K562 (cell line): ENCODE data around the gene NRXN3. TPM values are rescaled to one million over a fixed set of nuclear protein-coding genes. Genes with fewer than 3 reads are reported as not detected.

Experiments used
- ERF ChIP-seq: fragments of 450-650 bp; formaldehyde crosslinking; IDR thresholded peaks from 2 replicates; pipeline ENCODE4 v1.4.0; 2020; ENCODE audit warnings: mild to moderate bottlenecking, mixed read lengths
- GTF2A2 ChIP-seq: IDR thresholded peaks from 2 replicates; pipeline ENCODE4 v1.6.1; 2016; ENCODE audit warnings: mild to moderate bottlenecking, missing genetic modification characterization, missing compliant biosample characterization
- NFRKB ChIP-seq: fragments of 450-650 bp; IDR thresholded peaks from 2 replicates; pipeline ENCODE4 v1.6.1; 2016; ENCODE audit warnings: low read depth
- PPARD ChIP-seq: fragments of 250-450 bp; sonication (Bioruptor Pico); IDR thresholded peaks from 2 replicates; pipeline ENCODE4 v1.8.0; 2022; ENCODE audit warnings: inconsistent platforms, mild to moderate bottlenecking, moderate library complexity
- RBM25 ChIP-seq: fragments of 200-400 bp; formaldehyde crosslinking; IDR thresholded peaks from 2 replicates; pipeline ENCODE4 v1.6.1; 2018; ENCODE audit warnings: low read length, low read depth, moderate library complexity; ENCODE audit not compliant: severe bottlenecking
- RNF2 ChIP-seq: sonication (generic); IDR thresholded peaks from 2 replicates; pipeline ENCODE4 v1.6.1; 2016
- ZBTB1 ChIP-seq: sonication (generic); formaldehyde crosslinking; IDR thresholded peaks from 2 replicates; pipeline ENCODE4 v1.8.1; 2023; ENCODE audit warnings: missing genetic modification reagents, low read depth, mild to moderate bottlenecking, borderline replicate concordance
- polyA plus RNA-seq, 8 experiments: library from polyadenylated mRNA; depleted of rRNA in 4 of 8; stranded (reverse) in 5 of 8; unstranded in 3 of 8; fragments of >200 nt; fragmentation: Nextera tagmentation in 2 of 8; fragmentation: Illumina TruSeq in 1 of 8; extraction: Ambion mirVana in 2 of 8; extraction: Trizol in 1 of 8; gene quantifications; 2 replicates each; pipeline versions ENCODE4 v1.2.1 to v1.2.3, GENCODE V29; 2011 to 2014; ENCODE audit warnings: inconsistent platforms in 1 of 8, missing spikeins in 1 of 8
- total RNA-seq, 7 experiments: library from RNA; depleted of rRNA in 6 of 7; stranded (reverse); fragments of >200 nt in 6 of 7; fragmentation: Illumina TruSeq in 2 of 7; extraction: Trizol in 2 of 7; gene quantifications; 2 replicates each; pipeline versions ENCODE4 v1.2.1 to v1.2.3, GENCODE V29; 2011 to 2021; ENCODE audit warnings: low replicate concordance in 1 of 7
- TF ChIP-seq, protein P1 (sequence below): fragments of 450-650 bp; IDR thresholded peaks from 2 replicates; pipeline ENCODE4 v1.6.1; 2016; ENCODE audit warnings: mild to moderate bottlenecking, moderate library complexity
- TF ChIP-seq, protein P2 (sequence below): sonication (generic); formaldehyde crosslinking; IDR thresholded peaks from 2 replicates; pipeline ENCODE4 v1.8.1; 2023; ENCODE audit warnings: mild to moderate bottlenecking, missing genetic modification reagents

NRXN3 gene
- total and polyA plus RNA-seq, 9 of the 15 experiments (the other 6 are each of a cell fraction or from before 2014, with no cell fraction given), result 0.09 TPM; not detected in 8

DNA sequence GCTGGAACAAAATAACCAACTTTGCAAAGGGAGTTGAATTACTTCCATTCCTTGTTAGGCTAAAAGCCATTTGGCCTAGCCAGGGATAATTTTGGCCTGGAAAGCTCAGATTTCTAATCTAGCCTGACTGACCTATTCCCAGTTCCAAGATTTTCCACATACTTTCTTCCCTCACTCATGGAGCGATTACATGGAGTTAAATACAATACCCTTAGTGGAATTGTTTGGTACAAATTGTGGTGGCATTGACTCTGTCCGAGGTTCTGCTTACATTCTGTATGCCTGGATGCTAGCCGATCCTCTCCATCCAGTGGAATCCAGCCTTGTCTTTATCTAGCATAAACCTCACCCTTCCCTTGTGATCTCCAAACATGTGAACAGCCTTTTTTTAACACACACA, 1076.0 kb downstream of the NRXN3 start (continued):
- TF ChIP-seq, protein P1, sequence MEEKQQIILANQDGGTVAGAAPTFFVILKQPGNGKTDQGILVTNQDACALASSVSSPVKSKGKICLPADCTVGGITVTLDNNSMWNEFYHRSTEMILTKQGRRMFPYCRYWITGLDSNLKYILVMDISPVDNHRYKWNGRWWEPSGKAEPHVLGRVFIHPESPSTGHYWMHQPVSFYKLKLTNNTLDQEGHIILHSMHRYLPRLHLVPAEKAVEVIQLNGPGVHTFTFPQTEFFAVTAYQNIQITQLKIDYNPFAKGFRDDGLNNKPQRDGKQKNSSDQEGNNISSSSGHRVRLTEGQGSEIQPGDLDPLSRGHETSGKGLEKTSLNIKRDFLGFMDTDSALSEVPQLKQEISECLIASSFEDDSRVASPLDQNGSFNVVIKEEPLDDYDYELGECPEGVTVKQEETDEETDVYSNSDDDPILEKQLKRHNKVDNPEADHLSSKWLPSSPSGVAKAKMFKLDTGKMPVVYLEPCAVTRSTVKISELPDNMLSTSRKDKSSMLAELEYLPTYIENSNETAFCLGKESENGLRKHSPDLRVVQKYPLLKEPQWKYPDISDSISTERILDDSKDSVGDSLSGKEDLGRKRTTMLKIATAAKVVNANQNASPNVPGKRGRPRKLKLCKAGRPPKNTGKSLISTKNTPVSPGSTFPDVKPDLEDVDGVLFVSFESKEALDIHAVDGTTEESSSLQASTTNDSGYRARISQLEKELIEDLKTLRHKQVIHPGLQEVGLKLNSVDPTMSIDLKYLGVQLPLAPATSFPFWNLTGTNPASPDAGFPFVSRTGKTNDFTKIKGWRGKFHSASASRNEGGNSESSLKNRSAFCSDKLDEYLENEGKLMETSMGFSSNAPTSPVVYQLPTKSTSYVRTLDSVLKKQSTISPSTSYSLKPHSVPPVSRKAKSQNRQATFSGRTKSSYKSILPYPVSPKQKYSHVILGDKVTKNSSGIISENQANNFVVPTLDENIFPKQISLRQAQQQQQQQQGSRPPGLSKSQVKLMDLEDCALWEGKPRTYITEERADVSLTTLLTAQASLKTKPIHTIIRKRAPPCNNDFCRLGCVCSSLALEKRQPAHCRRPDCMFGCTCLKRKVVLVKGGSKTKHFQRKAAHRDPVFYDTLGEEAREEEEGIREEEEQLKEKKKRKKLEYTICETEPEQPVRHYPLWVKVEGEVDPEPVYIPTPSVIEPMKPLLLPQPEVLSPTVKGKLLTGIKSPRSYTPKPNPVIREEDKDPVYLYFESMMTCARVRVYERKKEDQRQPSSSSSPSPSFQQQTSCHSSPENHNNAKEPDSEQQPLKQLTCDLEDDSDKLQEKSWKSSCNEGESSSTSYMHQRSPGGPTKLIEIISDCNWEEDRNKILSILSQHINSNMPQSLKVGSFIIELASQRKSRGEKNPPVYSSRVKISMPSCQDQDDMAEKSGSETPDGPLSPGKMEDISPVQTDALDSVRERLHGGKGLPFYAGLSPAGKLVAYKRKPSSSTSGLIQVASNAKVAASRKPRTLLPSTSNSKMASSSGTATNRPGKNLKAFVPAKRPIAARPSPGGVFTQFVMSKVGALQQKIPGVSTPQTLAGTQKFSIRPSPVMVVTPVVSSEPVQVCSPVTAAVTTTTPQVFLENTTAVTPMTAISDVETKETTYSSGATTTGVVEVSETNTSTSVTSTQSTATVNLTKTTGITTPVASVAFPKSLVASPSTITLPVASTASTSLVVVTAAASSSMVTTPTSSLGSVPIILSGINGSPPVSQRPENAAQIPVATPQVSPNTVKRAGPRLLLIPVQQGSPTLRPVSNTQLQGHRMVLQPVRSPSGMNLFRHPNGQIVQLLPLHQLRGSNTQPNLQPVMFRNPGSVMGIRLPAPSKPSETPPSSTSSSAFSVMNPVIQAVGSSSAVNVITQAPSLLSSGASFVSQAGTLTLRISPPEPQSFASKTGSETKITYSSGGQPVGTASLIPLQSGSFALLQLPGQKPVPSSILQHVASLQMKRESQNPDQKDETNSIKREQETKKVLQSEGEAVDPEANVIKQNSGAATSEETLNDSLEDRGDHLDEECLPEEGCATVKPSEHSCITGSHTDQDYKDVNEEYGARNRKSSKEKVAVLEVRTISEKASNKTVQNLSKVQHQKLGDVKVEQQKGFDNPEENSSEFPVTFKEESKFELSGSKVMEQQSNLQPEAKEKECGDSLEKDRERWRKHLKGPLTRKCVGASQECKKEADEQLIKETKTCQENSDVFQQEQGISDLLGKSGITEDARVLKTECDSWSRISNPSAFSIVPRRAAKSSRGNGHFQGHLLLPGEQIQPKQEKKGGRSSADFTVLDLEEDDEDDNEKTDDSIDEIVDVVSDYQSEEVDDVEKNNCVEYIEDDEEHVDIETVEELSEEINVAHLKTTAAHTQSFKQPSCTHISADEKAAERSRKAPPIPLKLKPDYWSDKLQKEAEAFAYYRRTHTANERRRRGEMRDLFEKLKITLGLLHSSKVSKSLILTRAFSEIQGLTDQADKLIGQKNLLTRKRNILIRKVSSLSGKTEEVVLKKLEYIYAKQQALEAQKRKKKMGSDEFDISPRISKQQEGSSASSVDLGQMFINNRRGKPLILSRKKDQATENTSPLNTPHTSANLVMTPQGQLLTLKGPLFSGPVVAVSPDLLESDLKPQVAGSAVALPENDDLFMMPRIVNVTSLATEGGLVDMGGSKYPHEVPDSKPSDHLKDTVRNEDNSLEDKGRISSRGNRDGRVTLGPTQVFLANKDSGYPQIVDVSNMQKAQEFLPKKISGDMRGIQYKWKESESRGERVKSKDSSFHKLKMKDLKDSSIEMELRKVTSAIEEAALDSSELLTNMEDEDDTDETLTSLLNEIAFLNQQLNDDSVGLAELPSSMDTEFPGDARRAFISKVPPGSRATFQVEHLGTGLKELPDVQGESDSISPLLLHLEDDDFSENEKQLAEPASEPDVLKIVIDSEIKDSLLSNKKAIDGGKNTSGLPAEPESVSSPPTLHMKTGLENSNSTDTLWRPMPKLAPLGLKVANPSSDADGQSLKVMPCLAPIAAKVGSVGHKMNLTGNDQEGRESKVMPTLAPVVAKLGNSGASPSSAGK, result no peak
- TF ChIP-seq RNF2 (no peak), ERF (CRISPR knock-in tag) (no peak), ZBTB1 (no peak), GTF2A2 (tag) (no peak), PPARD (no peak), RBM25 (no peak), NFRKB (no peak)
- TF ChIP-seq, protein P2, sequence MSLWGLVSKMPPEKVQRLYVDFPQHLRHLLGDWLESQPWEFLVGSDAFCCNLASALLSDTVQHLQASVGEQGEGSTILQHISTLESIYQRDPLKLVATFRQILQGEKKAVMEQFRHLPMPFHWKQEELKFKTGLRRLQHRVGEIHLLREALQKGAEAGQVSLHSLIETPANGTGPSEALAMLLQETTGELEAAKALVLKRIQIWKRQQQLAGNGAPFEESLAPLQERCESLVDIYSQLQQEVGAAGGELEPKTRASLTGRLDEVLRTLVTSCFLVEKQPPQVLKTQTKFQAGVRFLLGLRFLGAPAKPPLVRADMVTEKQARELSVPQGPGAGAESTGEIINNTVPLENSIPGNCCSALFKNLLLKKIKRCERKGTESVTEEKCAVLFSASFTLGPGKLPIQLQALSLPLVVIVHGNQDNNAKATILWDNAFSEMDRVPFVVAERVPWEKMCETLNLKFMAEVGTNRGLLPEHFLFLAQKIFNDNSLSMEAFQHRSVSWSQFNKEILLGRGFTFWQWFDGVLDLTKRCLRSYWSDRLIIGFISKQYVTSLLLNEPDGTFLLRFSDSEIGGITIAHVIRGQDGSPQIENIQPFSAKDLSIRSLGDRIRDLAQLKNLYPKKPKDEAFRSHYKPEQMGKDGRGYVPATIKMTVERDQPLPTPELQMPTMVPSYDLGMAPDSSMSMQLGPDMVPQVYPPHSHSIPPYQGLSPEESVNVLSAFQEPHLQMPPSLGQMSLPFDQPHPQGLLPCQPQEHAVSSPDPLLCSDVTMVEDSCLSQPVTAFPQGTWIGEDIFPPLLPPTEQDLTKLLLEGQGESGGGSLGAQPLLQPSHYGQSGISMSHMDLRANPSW (CRISPR knock-in tag), result no peak
